Endothelial cell of umbilical vein (primary cell): ENCODE measurements around the gene PLXNB1. TPM values are rescaled to one million over a fixed set of nuclear protein-coding genes. Genes with fewer than 3 reads are reported as not detected.

Experiments
- BruUV-seq: library from RNA; stranded (reverse); fragments of 400-500 nt; replicated peaks from 2 replicates; lab custom pipeline; 2021; lab: Mats Ljungman, UMichigan
- CTCF ChIA-PET: fragments of 300-600, 350-600 bp; sonication (Branson Sonifier 250); formaldehyde crosslinking; loops from one replicate; lab custom pipeline; 2021; ENCODE audit warnings: antibody characterized with exemption, inconsistent platforms; lab: Charles Lee
- POLR2A ChIA-PET: fragments of 300-600, 350-600 bp; sonication (Branson Sonifier 250); formaldehyde crosslinking; loops from one replicate; lab custom pipeline; 2021; ENCODE audit warnings: antibody characterized with exemption, inconsistent platforms; lab: Charles Lee
- DNase-seq: peaks from one replicate; pipeline ENCODE4 v3.0.0-alpha.2; 2011; ENCODE audit warnings: low read depth, low spot score
- FAIRE-seq: peaks from 2 replicates; lab custom pipeline; 2011; peaks lifted over from hg19 to GRCh38; lab: Jason Lieb, UNC
- H2AFZ ChIP-seq: 2 replicates; pipeline ENCODE4 v1.6.0; 2012; ENCODE audit warnings: low read depth, low read length, control low read depth, inconsistent platforms
- H3K27ac ChIP-seq: 2 replicates; pipeline ENCODE4 v1.5.1; 2011; ENCODE audit warnings: low read depth, mild to moderate bottlenecking, control low read depth, low read length, moderate library complexity; ENCODE audit not compliant: insufficient read depth
- H3K27me3 ChIP-seq, 2 experiments: 2 replicates each; pipeline versions ENCODE4 v1.6.0 to v1.6.1; 2011; ENCODE audit warnings: low read length in 2 of 2, mixed read lengths in 1 of 2; ENCODE audit not compliant: control insufficient read depth in 2 of 2, insufficient read depth in 2 of 2
- H3K36me3 ChIP-seq, 2 experiments: 2 replicates in 1 of 2; 3 replicates in 1 of 2; pipeline ENCODE4 v1.5.1; 2011; ENCODE audit warnings: low read length in 2 of 2, mild to moderate bottlenecking in 1 of 2, moderate library complexity in 1 of 2; ENCODE audit not compliant: control insufficient read depth in 2 of 2, insufficient read depth in 2 of 2; ENCODE audit errors: extremely low read depth in 1 of 2
- H3K4me1 ChIP-seq: 3 replicates; pipeline ENCODE4 v1.5.1; 2011; ENCODE audit warnings: mild to moderate bottlenecking, low read length; ENCODE audit not compliant: control insufficient read depth, insufficient read depth; ENCODE audit errors: extremely low read depth
- H3K4me2 ChIP-seq: 2 replicates; pipeline ENCODE4 v1.6.1; 2011; ENCODE audit warnings: low read length, control low read depth, mixed read lengths; ENCODE audit not compliant: insufficient read depth
- H3K4me3 ChIP-seq, 3 experiments: fragments of 200-600 bp in 1 of 3; sonication (generic), shearing (Covaris generic) in 1 of 3; replicated peaks in 1 of 3; 2 replicates each; pipeline ENCODE4 v1.5.1; 2011 to 2016; ENCODE audit warnings: control low read depth in 3 of 3, low read length in 3 of 3, mild to moderate bottlenecking in 2 of 3, inconsistent platforms in 1 of 3, low read depth in 1 of 3, moderate library complexity in 1 of 3; ENCODE audit not compliant: insufficient read depth in 1 of 3
- H3K79me2 ChIP-seq: 2 replicates; pipeline ENCODE4 v1.6.0; 2012; ENCODE audit warnings: low read length, inconsistent platforms; ENCODE audit not compliant: control insufficient read depth, insufficient read depth
- H3K9ac ChIP-seq: replicated peaks from 2 replicates; pipeline ENCODE3; 2011; ENCODE audit warnings: low read length, control low read depth; ENCODE audit not compliant: insufficient read depth; ENCODE audit errors: extremely low read depth
- H3K9me1 ChIP-seq: replicated peaks from 3 replicates; pipeline ENCODE4 v1.6.0; 2011; ENCODE audit warnings: mild to moderate bottlenecking, low read length; ENCODE audit not compliant: control insufficient read depth, insufficient read depth; ENCODE audit errors: extremely low read depth
- H3K9me3 ChIP-seq: replicated peaks from 2 replicates; pipeline ENCODE4 v1.5.1; 2012; ENCODE audit warnings: low read length, inconsistent platforms; ENCODE audit not compliant: control insufficient read depth, insufficient read depth
- H4K20me1 ChIP-seq: replicated peaks from 2 replicates; pipeline ENCODE3; 2011; ENCODE audit warnings: mild to moderate bottlenecking, low read length; ENCODE audit not compliant: control insufficient read depth, insufficient read depth; ENCODE audit errors: extremely low read depth
- CTCF ChIP-seq, 2 donors: IDR thresholded peaks; 1 replicate in 1 of 2; 2 replicates in 1 of 2; pipeline ENCODE4 v1.5.1; 2011; ENCODE audit warnings: low read length in 2 of 2, mild to moderate bottlenecking in 2 of 2, moderate library complexity in 2 of 2, control low read depth in 1 of 2, inconsistent platforms in 1 of 2, low read depth in 1 of 2; ENCODE audit not compliant: insufficient read depth in 1 of 2; ENCODE audit errors: extremely low read depth in 1 of 2
- EZH2 ChIP-seq: IDR thresholded peaks from 2 replicates; pipeline ENCODE4 v1.6.1; 2012; ENCODE audit warnings: borderline replicate concordance, low read depth, mild to moderate bottlenecking, moderate library complexity, low read length, inconsistent platforms; ENCODE audit not compliant: severe bottlenecking
- FOS ChIP-seq: IDR thresholded peaks from 2 replicates; pipeline ENCODE4 v1.6.1; 2011; ENCODE audit warnings: mild to moderate bottlenecking, low read length, moderate library complexity, borderline replicate concordance; ENCODE audit not compliant: insufficient read depth
- MAX ChIP-seq: IDR thresholded peaks from 2 replicates; pipeline ENCODE4 v1.6.1; 2011; ENCODE audit not compliant: insufficient read depth, insufficient read length
- MYC ChIP-seq: IDR thresholded peaks from one replicate; pipeline ENCODE4 v1.6.1; 2011; ENCODE audit warnings: mild to moderate bottlenecking, low read depth, low read length
- POLR2A ChIP-seq: IDR thresholded peaks from 2 replicates; pipeline ENCODE4 v1.6.1; 2012; ENCODE audit warnings: low read depth, mild to moderate bottlenecking, control low read depth, low read length
- dilution Hi-C: fragments of 300-500 bp; cut with MboI; formaldehyde crosslinking; loops from one replicate; pipeline ENCODE4 v1.15.0; 2019; ENCODE audit warnings: low sequenced_read_pairs; ENCODE audit not compliant: extremely low pct_ligation_motif_present
- intact Hi-C: fragments of 100-400 bp; cut with micrococcal nuclease; formaldehyde crosslinking; loops from one replicate; pipeline ENCODE4 v1.10.0; 2022
- polyA plus RNA-seq, 4 experiments: library from polyadenylated mRNA; depleted of rRNA in 3 of 4; stranded (reverse) in 3 of 4; unstranded in 1 of 4; fragments of >200 nt; gene quantifications; 2 replicates each; pipeline versions ENCODE4 v1.2.1 to v1.2.3, GENCODE V29; 2011 to 2012; ENCODE audit warnings: missing spikeins in 1 of 4
- total RNA-seq: library from RNA; stranded (reverse); gene quantifications from 2 replicates; pipeline ENCODE4 v1.2.3, GENCODE V29; 2021

PLXNB1 gene
- total and polyA plus RNA-seq, 2 donors (not counting 3 experiments of a cell fraction or from before 2014, with no cell fraction given): 43.1 to 45.2 TPM

- dilution Hi-C loops (no loop called here), intact Hi-C loops (no loop called here)
- Histone ChIP-seq H3K4me3 (no peak overlapping the region), H3K9me3 (no peaks in the 10 kb centered on the region), H3K9ac (no peak overlapping the region), H3K36me3 (no peaks in the 10 kb centered on the region), H3K79me2 (no peaks in the 10 kb centered on the region), H3K27me3 (no peaks in the 10 kb centered on the region), H4K20me1 (no peaks in the 10 kb centered on the region), H2AFZ (no peak overlapping the region), H3K4me2 (no peak overlapping the region), H3K9me1 (no peaks in the 10 kb centered on the region), H3K4me1 (peaks cover 10% of the 10 kb centered on the region), H3K27ac (no peak overlapping the region)
- ChIA-PET CTCF (interaction anchor here (1.8 to 2.6 kb wide), 2 partner anchors 11 to 25 kb away, joined by 6 to 25 read pairs; no protein-coding TSS in a partner anchor), POLR2A (no interaction called here)
- no TSS peak for BruUV-seq
- FAIRE-seq: no peak
- no peak for DNase-seq
- TF ChIP-seq EZH2: no peak
These were observed 4.5 kb downstream of the PLXNB1 start for GRCh38 chr3:48425281-48425812.

- no peaks in the 10 kb centered on the region for H3K27me3 ChIP-seq
- H3K9me3 ChIP-seq: no peaks in the 10 kb centered on the region
- H3K4me2 ChIP-seq: no peak overlapping the region
- DNase-seq (no peak), FAIRE-seq (no peak)
- H2AFZ ChIP-seq: no peak overlapping the region
- H3K9ac ChIP-seq: no peak overlapping the region
- H3K4me1 ChIP-seq: peaks cover 6% of the 10 kb centered on the region
- no TSS peak for BruUV-seq
- dilution Hi-C loops: no loop called here
- H3K79me2 ChIP-seq: no peaks in the 10 kb centered on the region
- H4K20me1 ChIP-seq: no peaks in the 10 kb centered on the region
- no peak overlapping the region for H3K27ac ChIP-seq
- ChIA-PET CTCF (interaction anchor here (0.8 to 2.9 kb wide), 5 partner anchors 9 to 24 kb away, joined by 3 to 39 read pairs (median 3); partner anchors contain the start of genes CCDC51 and TMA7), POLR2A (no interaction called here)
- TF ChIP-seq FOS: no peak
- no peak for TF ChIP-seq CTCF (IDR thresholded peaks at IDR 0.05; ENCODE audit: extremely low read depth in 1 of 2, insufficient read depth in 1 of 2, low read depth in 1 of 2, low read length in 2 of 2)
- TF ChIP-seq POLR2A: no peak
- TF ChIP-seq MYC: no peak
- no peak for TF ChIP-seq MAX
- H3K36me3 ChIP-seq: peaks cover 0 to 3% of the 10 kb centered on the region in 2 experiments
- no peaks in the 10 kb centered on the region for H3K9me1 ChIP-seq
- H3K4me3 ChIP-seq: no peak overlapping the region
- intact Hi-C loops: no loop called here
These were observed 5.8 kb downstream of the PLXNB1 start for GRCh38 chr3:48423883-48424695.
